Brain microvascular endothelial cell (primary cell): Measurements from ENCODE around the gene SLC25A25.

Source experiments
- DNase-seq: peaks from one replicate; pipeline ENCODE4 v3.0.0-alpha.2; 2020
- H3K27ac ChIP-seq: fragments of 250-450 bp; sonication (Bioruptor Pico); 2 replicates; pipeline ENCODE4 v1.5.1; 2020; ENCODE audit warnings: mild to moderate bottlenecking, moderate library complexity
- H3K27me3 ChIP-seq: fragments of 250-450 bp; sonication (Bioruptor Pico); replicated peaks from 2 replicates; pipeline ENCODE4 v1.5.1; 2020; ENCODE audit warnings: mild to moderate bottlenecking
- H3K36me3 ChIP-seq: fragments of 250-450 bp; sonication (Bioruptor Pico); replicated peaks from 2 replicates; pipeline ENCODE4 v1.5.1; 2020; ENCODE audit warnings: mild to moderate bottlenecking
- H3K4me3 ChIP-seq: 2 replicates; pipeline ENCODE4 v1.5.1; 2011; ENCODE audit warnings: low read depth, mild to moderate bottlenecking, control low read depth, low read length, moderate library complexity
- CTCF ChIP-seq: IDR thresholded peaks from 2 replicates; pipeline ENCODE4 v1.5.1; 2011; ENCODE audit warnings: low read depth, mild to moderate bottlenecking, moderate library complexity, low read length, control low read depth, inconsistent platforms; ENCODE audit errors: missing control alignments
- in situ Hi-C: cut with HindIII; loops from 2 replicates; pipeline ENCODE4 v1.10.0; 2017; ENCODE audit warnings: low sequenced_read_pairs, low pct_ligation_motif_present

Gene SLC25A25

GRCh38 chr9:128149001-128149701 is 81.1 kb downstream of the SLC25A25 start, which contains the start of gene LCN2:
Gene LCN2, plus strand, starts transcription at chr9:128149453. Its CDS starts 73 bp downstream, at chr9:128149526.
- Histone ChIP-seq H3K4me3 (no peak within 1 kb of the TSS), H3K36me3 (no peaks in the 10 kb centered on the region), H3K27me3 (no peaks in the 10 kb centered on the region), H3K27ac (no peak within 1 kb of the TSS)
- TF ChIP-seq CTCF: no peak
- no peak for DNase-seq
- in situ Hi-C loops: no loop called here

GRCh38 chr9:128149951-128150593 is 82.0 kb downstream of the SLC25A25 start:
- no peak for DNase-seq
- no peak overlapping the region for H3K27ac ChIP-seq
- H3K27me3 ChIP-seq: no peaks in the 10 kb centered on the region
- H3K36me3 ChIP-seq: no peaks in the 10 kb centered on the region
- H3K4me3 ChIP-seq: no peak overlapping the region
- no peak for TF ChIP-seq CTCF
- in situ Hi-C loops: no loop called here

GRCh38 chr9:128150594-128151308 is 82.7 kb downstream of the SLC25A25 start:
- H3K4me3 ChIP-seq: no peak overlapping the region
- H3K36me3 ChIP-seq: no peaks in the 10 kb centered on the region
- H3K27me3 ChIP-seq: no peaks in the 10 kb centered on the region
- in situ Hi-C loops: no loop called here
- no peak overlapping the region for H3K27ac ChIP-seq
- no peak for DNase-seq
- peak; percentile 50 for TF ChIP-seq CTCF

GRCh38 chr9:128151309-128152132 is 83.5 kb downstream of the SLC25A25 start:
- in situ Hi-C loops: no loop called here
- Histone ChIP-seq H3K27me3 (no peaks in the 10 kb centered on the region), H3K36me3 (no peaks in the 10 kb centered on the region), H3K27ac (no peak overlapping the region), H3K4me3 (no peak overlapping the region)
- DNase-seq: no peak
- TF ChIP-seq CTCF: no peak

GRCh38 chr9:128152133-128153059 is 84.4 kb downstream of the SLC25A25 start:
- no peaks in the 10 kb centered on the region for H3K27me3 ChIP-seq
- no peaks in the 10 kb centered on the region for H3K36me3 ChIP-seq
- no peak for DNase-seq
- TF ChIP-seq CTCF: no peak
- no peak overlapping the region for H3K4me3 ChIP-seq
- in situ Hi-C loops: no loop called here
- H3K27ac ChIP-seq: no peak overlapping the region
